LNCAP (cell line): ENCODE data around the gene RBM33.

Experiments
- CTCF ChIP-seq: fragments of 450-650 bp; IDR thresholded peaks from 2 replicates; pipeline ENCODE4 v1.5.1; 2017; ENCODE audit warnings: mild to moderate bottlenecking

The RBM33 gene

GRCh38 chr7:155727616-155728015, 83.2 kb downstream of the RBM33 start:
- TF ChIP-seq CTCF, result no peak

- TF ChIP-seq CTCF, result no peak
Measured at GRCh38 chr7:155728116-155728515, 83.7 kb downstream of the RBM33 start.

- no peak for TF ChIP-seq CTCF
Measured at GRCh38 chr7:155729847-155730246, 85.4 kb downstream of the RBM33 start.

- no peak for TF ChIP-seq CTCF
Measured at GRCh38 chr7:155731380-155731779, 86.9 kb downstream of the RBM33 start.

GRCh38 chr7:155731871-155732270, 87.4 kb downstream of the RBM33 start:
- no peak for TF ChIP-seq CTCF

- no peak for TF ChIP-seq CTCF
Measured at GRCh38 chr7:155732286-155732685, 87.8 kb downstream of the RBM33 start.

- no peak for TF ChIP-seq CTCF
Measured at GRCh38 chr7:155733582-155734444, 89.4 kb downstream of the RBM33 start.
